Kidney (tissue), 14 donors: Measurements from ENCODE around the gene AASDH. TPM values are rescaled to one million over a fixed set of nuclear protein-coding genes. Genes with fewer than 3 reads are reported as not detected.

Experiments used
- DNase-seq, 5 donors: peaks; one replicate each; pipeline ENCODE4 v3.0.0-alpha.2; 2013 to 2020
- FAIRE-seq: peaks from 2 replicates; lab custom pipeline; 2012; peaks lifted over from hg19 to GRCh38; lab: Jason Lieb, UNC
- H3K27ac ChIP-seq, 2 donors: one replicate each; pipeline ENCODE4 v1.7.0; 2013; ENCODE audit warnings: low read depth in 2 of 2, low read length in 2 of 2, inconsistent platforms in 1 of 2
- H3K27me3 ChIP-seq: one replicate; pipeline ENCODE4 v1.7.1; 2013; ENCODE audit warnings: low read length, inconsistent platforms; ENCODE audit not compliant: control insufficient read depth, insufficient read depth
- H3K36me3 ChIP-seq, 3 donors: one replicate each; pipeline versions ENCODE4 v1.7.0 to v1.7.1; 2013; ENCODE audit warnings: low read length in 3 of 3, control low read depth in 1 of 3, inconsistent platforms in 1 of 3; ENCODE audit not compliant: insufficient read depth in 3 of 3, control insufficient read depth in 2 of 3
- H3K4me1 ChIP-seq, 3 donors: one replicate each; pipeline versions ENCODE4 v1.7.0 to v1.7.1; 2013; ENCODE audit warnings: low read length in 3 of 3, inconsistent platforms in 1 of 3, low read depth in 1 of 3; ENCODE audit not compliant: control insufficient read depth in 2 of 3, insufficient read depth in 2 of 3
- H3K4me3 ChIP-seq, 3 donors: one replicate each; pipeline versions ENCODE4 v1.7.0 to v1.8.1; 2013; ENCODE audit warnings: low read length in 3 of 3, control low read depth in 1 of 3, inconsistent platforms in 1 of 3
- H3K9ac ChIP-seq, 3 donors: one replicate each; pipeline versions ENCODE4 v1.7.0 to v1.7.1; 2013; ENCODE audit warnings: low read length in 3 of 3, control low read depth in 1 of 3, inconsistent platforms in 1 of 3
- H3K9me3 ChIP-seq, 3 donors: one replicate each; pipeline versions ENCODE4 v1.7.0 to v1.7.1; 2013; ENCODE audit warnings: low read length in 3 of 3, control low read depth in 1 of 3, inconsistent platforms in 1 of 3; ENCODE audit not compliant: control insufficient read depth in 2 of 3, insufficient read depth in 1 of 3
- CTCF ChIP-seq: IDR thresholded peaks from 3 replicates; pipeline ENCODE4 v1.5.1; 2012; ENCODE audit warnings: mild to moderate bottlenecking, moderate library complexity, borderline replicate concordance; ENCODE audit not compliant: insufficient read depth; ENCODE audit errors: extremely low read depth
- intact Hi-C: fragments of 100-400 bp; cut with DNase I; formaldehyde crosslinking; loops from one replicate; pipeline ENCODE4 v1.11.1; 2022
- polyA plus RNA-seq: library from polyadenylated mRNA; stranded (reverse); fragments of 350-450 nt; fragmentation: Illumina TruSeq; extraction: RNeasy Lipid Tissue Mini Kit (QIAGEN cat#74804); gene quantifications from one replicate; pipeline ENCODE4 v1.2.3, GENCODE V29; 2014; ENCODE audit warnings: low read depth, low replicate concordance; ENCODE audit not compliant: insufficient read depth
- total RNA-seq: library from RNA; stranded (reverse); fragmentation: NEBNext Ultra II Directional; extraction: Animal tissue kit (Norgen Biotek cat#: 25700); gene quantifications from one replicate; pipeline ENCODE4 v1.2.1, GENCODE V29; 2021
- donor health status: control.
- donor health status: control.
- donor health status: control.
- donor health status: control.
- donor health status: control.
- donor health status: DM: yes; HTN: yes; CAD: no.
- donor health status: Normal renal cell carcinoma (clear cell type).

AASDH gene
- total and polyA plus RNA-seq, 2 donors from 2014 or later = 6.0 to 16.7 TPM

GRCh38 chr4:56406151-56406550 lies 18.9 kb upstream of the AASDH start:
- Histone ChIP-seq H3K27ac (no peak overlapping the region), H3K4me3 (no peak overlapping the region), H3K9me3 (no peaks in the 10 kb centered on the region), H3K36me3 (peaks cover 0 to 2% (median 0%) of the 10 kb centered on the region in 3 donors), H3K27me3 (no peaks in the 10 kb centered on the region), H3K9ac (no peak overlapping the region), H3K4me1 (peaks cover 0 to 9% (median 0%) of the 10 kb centered on the region in 3 donors)
- intact Hi-C loops = no loop called here
- FAIRE-seq = no peak
- no peak for DNase-seq
- TF ChIP-seq CTCF = no peak

- no peak for DNase-seq
- H3K9ac ChIP-seq = no peak overlapping the region
- H3K4me3 ChIP-seq = no peak overlapping the region
- H3K9me3 ChIP-seq = no peaks in the 10 kb centered on the region
- FAIRE-seq = no peak
- no peak overlapping the region for H3K27ac ChIP-seq
- H3K27me3 ChIP-seq = no peaks in the 10 kb centered on the region
- intact Hi-C loops = no loop called here
- no peak for TF ChIP-seq CTCF
- peaks cover 0 to 8% (median 0%) of the 10 kb centered on the region in 3 donors for H3K4me1 ChIP-seq
- peaks cover 0 to 6% (median 2%) of the 10 kb centered on the region in 3 donors for H3K36me3 ChIP-seq
These were observed 17.7 kb upstream of the AASDH start for GRCh38 chr4:56405016-56405415.

- H3K4me1 ChIP-seq = no peaks in the 10 kb centered on the region
- peak overlapping the region in 1 of 3 donors; percentile 4 for H3K9ac ChIP-seq
- H3K36me3 ChIP-seq = peaks cover 0 to 6% (median 2%) of the 10 kb centered on the region in 3 donors
- no peaks in the 10 kb centered on the region for H3K9me3 ChIP-seq
- no peak overlapping the region for H3K4me3 ChIP-seq
- no peak overlapping the region for H3K27ac ChIP-seq
- intact Hi-C loops = no loop called here
- DNase-seq (no peak), FAIRE-seq (no peak)
- H3K27me3 ChIP-seq = no peaks in the 10 kb centered on the region
- TF ChIP-seq CTCF = no peak
These were observed 13.3 kb upstream of the AASDH start for GRCh38 chr4:56400560-56400959.

GRCh38 chr4:56391270-56391669 lies 4.0 kb upstream of the AASDH start:
- H3K9me3 ChIP-seq = no peaks in the 10 kb centered on the region
- no peaks in the 10 kb centered on the region for H3K36me3 ChIP-seq
- H3K4me3 ChIP-seq = no peak overlapping the region
- H3K9ac ChIP-seq = no peak overlapping the region
- intact Hi-C loops = no loop called here
- no peak for FAIRE-seq
- TF ChIP-seq CTCF = no peak
- H3K27me3 ChIP-seq = no peaks in the 10 kb centered on the region
- no peak for DNase-seq
- no peak overlapping the region for H3K27ac ChIP-seq
- H3K4me1 ChIP-seq = peaks cover 0 to 9% (median 7%) of the 10 kb centered on the region in 3 donors
